Measurements from ENCODE around the gene PRMT1. TPM values are rescaled to one million over a fixed set of nuclear protein-coding genes. Genes with fewer than 3 reads are reported as not detected.

Gene PRMT1
- total RNA-seq, 4 donors from 2014 or later = 117 to 156 (median 139) TPM

DNA sequence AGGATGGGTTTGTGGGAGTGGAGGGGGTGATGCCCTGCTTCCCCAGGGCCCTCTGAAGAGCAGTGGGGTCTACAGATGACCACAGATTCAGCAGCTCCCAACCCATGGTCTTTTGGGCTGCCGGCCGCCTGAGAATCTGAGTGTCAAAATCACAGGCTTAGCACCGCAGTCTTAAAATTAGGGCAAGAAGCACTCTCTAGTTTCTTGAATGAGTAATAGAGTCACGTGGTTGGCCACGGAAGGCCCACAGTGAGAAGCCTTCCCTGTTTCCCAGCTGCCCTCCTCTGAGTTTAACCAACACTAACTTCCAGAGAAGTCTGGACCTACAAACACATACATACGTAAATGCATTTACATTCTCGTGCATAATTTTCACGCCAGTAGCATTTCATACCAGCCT, 5.2 kb downstream of the PRMT1 start:
- TF ChIP-seq POLR2A (IDR thresholded peaks at IDR 0.05) = no peak
- TF ChIP-seq, protein P1, sequence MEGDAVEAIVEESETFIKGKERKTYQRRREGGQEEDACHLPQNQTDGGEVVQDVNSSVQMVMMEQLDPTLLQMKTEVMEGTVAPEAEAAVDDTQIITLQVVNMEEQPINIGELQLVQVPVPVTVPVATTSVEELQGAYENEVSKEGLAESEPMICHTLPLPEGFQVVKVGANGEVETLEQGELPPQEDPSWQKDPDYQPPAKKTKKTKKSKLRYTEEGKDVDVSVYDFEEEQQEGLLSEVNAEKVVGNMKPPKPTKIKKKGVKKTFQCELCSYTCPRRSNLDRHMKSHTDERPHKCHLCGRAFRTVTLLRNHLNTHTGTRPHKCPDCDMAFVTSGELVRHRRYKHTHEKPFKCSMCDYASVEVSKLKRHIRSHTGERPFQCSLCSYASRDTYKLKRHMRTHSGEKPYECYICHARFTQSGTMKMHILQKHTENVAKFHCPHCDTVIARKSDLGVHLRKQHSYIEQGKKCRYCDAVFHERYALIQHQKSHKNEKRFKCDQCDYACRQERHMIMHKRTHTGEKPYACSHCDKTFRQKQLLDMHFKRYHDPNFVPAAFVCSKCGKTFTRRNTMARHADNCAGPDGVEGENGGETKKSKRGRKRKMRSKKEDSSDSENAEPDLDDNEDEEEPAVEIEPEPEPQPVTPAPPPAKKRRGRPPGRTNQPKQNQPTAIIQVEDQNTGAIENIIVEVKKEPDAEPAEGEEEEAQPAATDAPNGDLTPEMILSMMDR (IDR thresholded peaks at IDR 0.05) = no peak
- H3K27ac ChIP-seq = no peak overlapping the region
- WGBS, 2 donors = 90 to 92% methylated on average over 8 of the region's 8 CpGs
- no peaks in the 10 kb centered on the region for H3K27me3 ChIP-seq
- no peak overlapping the region for H3K4me3 ChIP-seq (replicated peaks in 1 of 3)
- no peak for DNase-seq
- H3K36me3 ChIP-seq = peaks cover 42 to 54% of the 10 kb centered on the region in 2 donors
- intact Hi-C loops (cut with DNase I) = no loop called here
- H3K4me1 ChIP-seq = peaks cover 9 to 23% of the 10 kb centered on the region in 2 donors
- no peaks in the 10 kb centered on the region for H3K9me3 ChIP-seq

DNA sequence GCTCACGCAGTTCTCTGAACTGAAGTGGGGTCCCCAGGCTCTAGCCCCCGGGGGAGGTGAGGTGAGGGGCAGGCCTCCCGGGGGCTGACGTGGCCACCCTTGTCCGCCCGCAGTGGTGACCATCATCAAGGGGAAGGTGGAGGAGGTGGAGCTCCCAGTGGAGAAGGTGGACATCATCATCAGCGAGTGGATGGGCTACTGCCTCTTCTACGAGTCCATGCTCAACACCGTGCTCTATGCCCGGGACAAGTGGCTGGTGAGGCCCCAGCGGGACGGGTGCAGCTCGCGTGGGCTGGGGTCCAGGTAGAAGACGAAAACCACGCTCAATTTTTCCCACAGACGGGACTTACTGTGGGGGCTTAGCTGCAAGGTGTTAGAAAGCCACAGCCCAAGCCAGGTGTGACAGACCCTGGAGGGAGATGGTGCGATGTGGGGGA, 6.8 kb downstream of the PRMT1 start:
- WGBS, 2 donors = 87 to 92% methylated on average over 13 to 18 of the region's 18 CpGs
- DNase-seq = no peak
- intact Hi-C loops (cut with DNase I) = no loop called here
- no peak overlapping the region for H3K4me3 ChIP-seq (replicated peaks in 1 of 3)
- no peaks in the 10 kb centered on the region for H3K9me3 ChIP-seq
- peaks cover 42 to 60% of the 10 kb centered on the region in 2 donors for H3K36me3 ChIP-seq
- no peaks in the 10 kb centered on the region for H3K27me3 ChIP-seq
- H3K4me1 ChIP-seq = peaks cover 0 to 13% of the 10 kb centered on the region in 2 donors
- H3K27ac ChIP-seq = no peak overlapping the region
- no peak for TF ChIP-seq POLR2A (IDR thresholded peaks at IDR 0.05)
- TF ChIP-seq, protein P1 (IDR thresholded peaks at IDR 0.05) = no peak

DNA sequence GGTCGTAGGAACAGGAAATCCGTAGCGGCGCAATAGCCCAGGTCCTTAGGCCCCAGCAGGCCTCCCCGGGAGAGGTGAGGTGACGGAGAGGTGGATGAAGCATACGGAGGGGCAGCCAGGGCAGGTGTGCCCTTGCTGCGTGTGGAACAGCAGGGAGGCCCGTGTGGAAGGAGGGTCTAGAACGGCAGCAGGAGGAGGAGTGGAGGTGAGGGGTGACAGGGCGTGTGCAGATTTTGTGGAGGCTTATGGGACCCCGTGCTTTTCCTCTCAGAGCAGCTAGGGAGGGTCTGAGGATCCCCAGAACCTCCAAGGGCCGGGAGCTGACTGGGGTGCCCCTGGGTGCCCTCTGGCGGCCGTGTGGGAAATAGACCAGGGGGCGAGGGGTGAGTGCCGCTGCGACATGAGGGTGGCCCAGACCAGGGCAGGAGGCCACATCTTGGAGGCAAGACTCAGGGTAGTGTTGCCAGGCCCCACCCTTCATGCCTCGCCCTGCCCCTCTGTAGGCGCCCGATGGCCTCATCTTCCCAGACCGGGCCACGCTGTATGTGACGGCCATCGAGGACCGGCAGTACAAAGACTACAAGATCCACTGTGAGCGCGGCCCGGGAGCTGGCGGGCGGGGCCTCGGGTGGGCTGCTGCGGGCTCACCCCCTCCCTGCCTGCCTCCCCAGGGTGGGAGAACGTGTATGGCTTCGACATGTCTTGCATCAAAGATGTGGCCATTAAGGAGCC, 7.3 kb downstream of the PRMT1 start:
- H3K27me3 ChIP-seq = no peaks in the 10 kb centered on the region
- peaks cover 0 to 14% of the 10 kb centered on the region in 2 donors for H3K4me1 ChIP-seq
- 85% methylated on average over 29 to 34 of the region's 35 CpGs for WGBS, 2 donors
- H3K36me3 ChIP-seq = peaks cover 42 to 60% of the 10 kb centered on the region in 2 donors
- TF ChIP-seq POLR2A (IDR thresholded peaks at IDR 0.05) = no peak
- TF ChIP-seq, protein P1 (IDR thresholded peaks at IDR 0.05) = no peak
- no peaks in the 10 kb centered on the region for H3K9me3 ChIP-seq
- H3K4me3 ChIP-seq (replicated peaks in 1 of 3) = no peak overlapping the region
- no peak for DNase-seq
- intact Hi-C loops (cut with DNase I) = no loop called here
- H3K27ac ChIP-seq = no peak overlapping the region

DNA sequence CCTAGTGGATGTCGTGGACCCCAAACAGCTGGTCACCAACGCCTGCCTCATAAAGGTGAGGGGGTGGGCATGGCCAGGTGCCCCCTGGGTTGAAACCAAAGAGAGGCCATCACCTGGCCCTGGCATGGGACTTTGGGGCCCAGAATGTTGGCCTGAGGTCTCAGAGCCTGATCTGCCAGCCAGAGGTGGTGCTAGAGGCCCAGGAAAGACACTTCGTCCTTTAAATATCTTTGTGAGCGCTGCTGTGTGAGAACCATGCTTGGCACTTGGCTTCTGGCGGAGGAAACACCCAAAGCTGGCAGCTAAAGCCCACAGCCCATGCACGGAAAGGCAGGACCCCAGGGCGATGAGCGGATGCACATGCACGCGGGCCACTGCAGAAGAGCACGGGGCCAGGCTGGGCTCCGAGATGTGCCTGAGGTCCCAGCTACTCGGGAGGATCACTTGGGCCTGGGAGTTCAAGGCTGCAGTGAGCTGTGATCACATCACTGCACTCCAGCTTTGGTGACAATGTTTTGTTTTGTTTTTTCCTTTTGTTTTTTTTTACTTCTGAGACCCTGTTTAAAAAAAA, 8.0 kb downstream of the PRMT1 start:
- intact Hi-C loops (cut with DNase I) = no loop called here
- no peaks in the 10 kb centered on the region for H3K27me3 ChIP-seq
- TF ChIP-seq POLR2A (IDR thresholded peaks at IDR 0.05) = no peak
- TF ChIP-seq, protein P1 (IDR thresholded peaks at IDR 0.05) = no peak
- WGBS, 2 donors = 88 to 90% methylated on average over 12 to 13 of the region's 13 CpGs
- H3K4me1 ChIP-seq = peaks cover 0 to 18% of the 10 kb centered on the region in 2 donors
- no peak overlapping the region for H3K27ac ChIP-seq
- no peaks in the 10 kb centered on the region for H3K9me3 ChIP-seq
- DNase-seq = no peak
- H3K36me3 ChIP-seq = peaks cover 42 to 60% of the 10 kb centered on the region in 2 donors
- H3K4me3 ChIP-seq (replicated peaks in 1 of 3) = no peak overlapping the region

DNA sequence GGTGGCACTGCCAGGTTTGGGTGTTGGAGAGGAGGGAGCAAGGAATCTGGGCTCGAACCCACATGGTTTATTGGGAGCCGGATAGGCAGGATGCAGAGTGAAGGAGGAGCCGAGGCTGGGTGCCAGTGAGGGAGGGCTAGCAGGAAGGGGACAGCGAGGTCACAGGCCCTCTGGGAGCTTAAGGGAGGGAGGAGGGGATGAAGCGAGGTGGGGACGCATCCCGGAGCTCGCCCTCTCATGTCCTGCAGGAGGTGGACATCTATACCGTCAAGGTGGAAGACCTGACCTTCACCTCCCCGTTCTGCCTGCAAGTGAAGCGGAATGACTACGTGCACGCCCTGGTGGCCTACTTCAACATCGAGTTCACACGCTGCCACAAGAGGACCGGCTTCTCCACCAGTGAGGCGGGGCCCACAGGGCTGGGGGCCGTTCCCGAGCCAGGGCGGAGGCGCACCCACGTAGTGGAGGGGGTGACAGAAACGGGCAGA, 8.8 kb downstream of the PRMT1 start:
- intact Hi-C loops (cut with DNase I) = no loop called here
- H3K27me3 ChIP-seq = no peaks in the 10 kb centered on the region
- H3K36me3 ChIP-seq = peaks cover 42 to 60% of the 10 kb centered on the region in 2 donors
- no peak overlapping the region for H3K27ac ChIP-seq
- 81 to 87% methylated on average over 15 to 23 of the region's 23 CpGs for WGBS, 2 donors
- peaks cover under 1 to 17% of the 10 kb centered on the region in 2 donors for H3K4me1 ChIP-seq
- no peak overlapping the region for H3K4me3 ChIP-seq (replicated peaks in 1 of 3)
- DNase-seq = no peak
- TF ChIP-seq, protein P1 (IDR thresholded peaks at IDR 0.05) = no peak
- TF ChIP-seq POLR2A (IDR thresholded peaks at IDR 0.05) = no peak
- H3K9me3 ChIP-seq = no peaks in the 10 kb centered on the region
